ENCODE data around the gene DUS1L.

The DUS1L gene

GRCh38 chr17:82100502-82101298 lies 35.1 kb upstream of the DUS1L start:
- peak overlapping the region; percentile 36 for H3K4me3 ChIP-seq (ENCODE audit: low read depth, low read length)
- TF ChIP-seq, protein P1, sequence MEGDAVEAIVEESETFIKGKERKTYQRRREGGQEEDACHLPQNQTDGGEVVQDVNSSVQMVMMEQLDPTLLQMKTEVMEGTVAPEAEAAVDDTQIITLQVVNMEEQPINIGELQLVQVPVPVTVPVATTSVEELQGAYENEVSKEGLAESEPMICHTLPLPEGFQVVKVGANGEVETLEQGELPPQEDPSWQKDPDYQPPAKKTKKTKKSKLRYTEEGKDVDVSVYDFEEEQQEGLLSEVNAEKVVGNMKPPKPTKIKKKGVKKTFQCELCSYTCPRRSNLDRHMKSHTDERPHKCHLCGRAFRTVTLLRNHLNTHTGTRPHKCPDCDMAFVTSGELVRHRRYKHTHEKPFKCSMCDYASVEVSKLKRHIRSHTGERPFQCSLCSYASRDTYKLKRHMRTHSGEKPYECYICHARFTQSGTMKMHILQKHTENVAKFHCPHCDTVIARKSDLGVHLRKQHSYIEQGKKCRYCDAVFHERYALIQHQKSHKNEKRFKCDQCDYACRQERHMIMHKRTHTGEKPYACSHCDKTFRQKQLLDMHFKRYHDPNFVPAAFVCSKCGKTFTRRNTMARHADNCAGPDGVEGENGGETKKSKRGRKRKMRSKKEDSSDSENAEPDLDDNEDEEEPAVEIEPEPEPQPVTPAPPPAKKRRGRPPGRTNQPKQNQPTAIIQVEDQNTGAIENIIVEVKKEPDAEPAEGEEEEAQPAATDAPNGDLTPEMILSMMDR (IDR thresholded peaks at IDR 0.05; ENCODE audit: borderline replicate concordance, insufficient read depth, low read depth, low read length): no peak

- TF ChIP-seq, protein P1 (IDR thresholded peaks at IDR 0.05; ENCODE audit: borderline replicate concordance, insufficient read depth, low read depth, low read length): no peak
- peak overlapping the region; percentile 88 for H3K4me3 ChIP-seq (ENCODE audit: low read depth, low read length)
Measured at GRCh38 chr17:82098939-82099763, 33.5 kb upstream of the DUS1L start.

- TF ChIP-seq, protein P1 (IDR thresholded peaks at IDR 0.05; ENCODE audit: borderline replicate concordance, insufficient read depth, low read depth, low read length): peak; percentile 45; the same call in 1 of the 2 replicates
- H3K4me3 ChIP-seq (ENCODE audit: low read depth, low read length): peak within 1 kb of the TSS; percentile 88
Measured at GRCh38 chr17:82098169-82098938, 32.8 kb upstream of the DUS1L start, which contains the start of gene FASN. TSS of gene FASN (minus strand) at chr17:82098236. CDS start at chr17:82096445, 1,791 bp downstream.

- peak overlapping the region; percentile 87 for H3K4me3 ChIP-seq (ENCODE audit: low read depth, low read length)
- TF ChIP-seq, protein P1 (IDR thresholded peaks at IDR 0.05; ENCODE audit: borderline replicate concordance, insufficient read depth, low read depth, low read length): no peak
Measured at GRCh38 chr17:82097919-82098168, 32.2 kb upstream of the DUS1L start.

DNA sequence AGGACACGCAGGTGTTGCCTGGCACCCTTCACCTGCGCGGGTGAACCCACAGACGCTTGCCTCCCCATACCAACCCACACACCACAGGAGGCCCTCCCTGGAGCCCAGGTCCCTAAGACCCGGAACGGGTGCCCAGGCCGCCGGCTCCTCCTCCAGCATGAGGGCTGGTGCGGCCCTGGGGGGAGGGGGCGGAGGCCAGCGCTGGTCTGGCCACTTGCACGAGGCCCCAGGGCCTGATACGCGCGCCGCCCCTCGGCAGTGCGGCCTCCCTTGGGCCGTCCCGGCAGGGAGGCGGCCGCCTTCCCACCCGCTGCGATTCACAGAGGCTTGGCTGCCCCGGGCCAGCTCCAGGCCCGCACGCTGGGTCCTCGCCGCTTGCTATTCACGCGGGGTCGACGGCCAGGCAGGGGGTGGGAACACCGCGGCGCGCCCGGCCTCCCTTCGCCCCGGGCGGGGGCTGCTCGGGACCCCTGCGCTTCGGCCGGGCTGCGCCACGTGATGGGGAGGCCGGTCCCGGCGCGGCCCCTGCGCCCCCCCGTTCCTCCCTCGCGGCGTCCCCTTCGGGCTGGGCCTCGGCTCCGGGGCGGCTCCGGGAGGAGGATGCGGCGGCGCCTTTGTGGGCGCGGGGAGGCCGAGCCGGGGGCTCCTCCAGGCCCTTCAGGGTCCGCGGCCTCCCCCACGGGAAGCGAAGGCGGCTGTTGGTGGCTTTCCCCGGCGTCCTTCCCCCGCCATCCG lies 31.7 kb upstream of the DUS1L start:
- TF ChIP-seq, protein P1 (IDR thresholded peaks at IDR 0.05; ENCODE audit: borderline replicate concordance, insufficient read depth, low read depth, low read length): no peak

DNA sequence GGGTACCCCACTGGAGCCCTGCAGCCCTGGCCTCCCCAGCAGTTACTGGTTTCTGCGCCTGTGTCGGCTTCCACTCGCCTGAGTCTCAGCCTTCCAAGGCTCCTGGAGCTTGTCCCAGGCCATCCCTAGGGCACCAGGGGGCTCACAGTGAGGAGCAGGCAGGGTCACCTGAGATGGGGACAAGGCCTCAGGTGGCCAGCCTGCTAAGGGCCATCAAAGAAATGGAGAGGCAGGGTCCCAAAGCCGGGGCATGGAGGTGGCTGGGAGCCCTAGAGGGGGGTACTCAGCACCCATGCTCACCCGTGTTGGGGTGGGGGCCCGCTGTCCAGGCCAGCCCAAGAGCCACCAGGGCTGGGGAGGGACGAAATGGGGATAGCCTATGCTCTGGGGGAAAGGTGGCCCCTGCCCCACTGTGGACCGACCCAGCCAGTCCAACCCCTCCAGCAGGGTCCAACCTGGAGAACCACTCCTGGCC lies 31.1 kb upstream of the DUS1L start:
- TF ChIP-seq, protein P1 (IDR thresholded peaks at IDR 0.05; ENCODE audit: borderline replicate concordance, insufficient read depth, low read depth, low read length): no peak
- peak overlapping the region; percentile 87 for H3K4me3 ChIP-seq (ENCODE audit: low read depth, low read length)

More for the DNA sequence above, 31.7 kb upstream of the DUS1L start:
- peak overlapping the region; percentile 87 for H3K4me3 ChIP-seq (ENCODE audit: low read depth, low read length)

Data from GM12875 (cell line).